Heart left ventricle (tissue), 16 donors: Measurements from ENCODE around the gene CTF1. TPM values are rescaled to one million over a fixed set of nuclear protein-coding genes. Genes with fewer than 3 reads are reported as not detected.
A peak's percentile ranks its signal among the peaks of the same experiment; 100 is the strongest.

Source experiments
- ATAC-seq, 4 donors: fragments of 200-7000 bp; cut with Tn5 transposase; one replicate each; pipeline ENCODE4 v1.9.1; 2020 to 2022; ENCODE audit warnings: moderate library complexity in 4 of 4, mild to moderate bottlenecking in 3 of 4, moderate number of reproducible peaks in 1 of 4
- DNase-seq, 5 donors: peaks; one replicate each; pipeline ENCODE4 v3.0.0-alpha.2; 2020
- H3K27ac ChIP-seq, 12 donors: fragments of 200-600 bp; sonication (generic) in 4 of 12; one replicate each; pipeline versions ENCODE4 v1.5.0 to v1.8.0; 2016 to 2022; ENCODE audit warnings: mild to moderate bottlenecking in 2 of 12
- H3K27me3 ChIP-seq, 9 donors: fragments of 200-600 bp; sonication (generic) in 2 of 9; one replicate each; pipeline versions ENCODE4 v1.5.1 to v1.8.0; 2016 to 2022; ENCODE audit warnings: mild to moderate bottlenecking in 3 of 9
- H3K36me3 ChIP-seq, 9 donors: fragments of 200-600 bp; sonication (generic) in 2 of 9; one replicate each; pipeline versions ENCODE4 v1.5.0 to v1.8.0; 2018 to 2022; ENCODE audit warnings: mild to moderate bottlenecking in 2 of 9
- H3K4me1 ChIP-seq, 12 donors: fragments of 200-600 bp; sonication (generic) in 4 of 12; one replicate each; pipeline versions ENCODE4 v1.5.0 to v1.8.0; 2016 to 2022; ENCODE audit warnings: mild to moderate bottlenecking in 3 of 12
- H3K4me3 ChIP-seq, 12 donors: fragments of 200-600 bp; sonication (generic) in 4 of 12; one replicate each; pipeline versions ENCODE4 v1.5.0 to v1.8.0; 2017 to 2022; ENCODE audit warnings: mild to moderate bottlenecking in 9 of 12, moderate library complexity in 4 of 12
- H3K9me3 ChIP-seq, 12 donors: fragments of 200-600 bp; sonication (generic) in 4 of 12; one replicate each; pipeline versions ENCODE4 v1.5.0 to v1.8.0; 2016 to 2022; ENCODE audit warnings: mild to moderate bottlenecking in 1 of 12
- POLR2A ChIP-seq, 2 donors: fragments of 450-650 bp; IDR thresholded peaks; one replicate each; pipeline ENCODE4 v1.6.1; 2017; ENCODE audit warnings: antibody characterized with exemption in 2 of 2, mild to moderate bottlenecking in 2 of 2, moderate library complexity in 2 of 2
- WGBS, 4 donors: extraction: QIAGEN DNeasy Blood & Tissue Kit in 2 of 4; methylation state at CpG; one replicate each; pipeline versions ENCODE4 v1.1.5 to v1.1.7; 2013 to 2018; 5-methylcytosine and 5-hydroxymethylcytosine counted together
- intact Hi-C, 10 donors: fragments of 100-400 bp; cut with DNase I; formaldehyde crosslinking; loops; one replicate each; pipeline versions ENCODE4 v1.11.1 to v1.14.2; 2022
- polyA plus RNA-seq, 2 donors: library from polyadenylated mRNA; stranded (reverse); fragments of 200-250 nt; gene quantifications; one replicate each; pipeline ENCODE4 v1.2.3, GENCODE V29; 2013
- total RNA-seq, 9 donors: library from RNA; depleted of rRNA in 2 of 9; stranded (reverse); fragments of >200 nt in 2 of 9; fragmentation: NEBNext Ultra II Directional in 3 of 9; extraction: Animal tissue kit (Norgen Biotek cat#: 25700) in 3 of 9; gene quantifications; one replicate each; pipeline versions ENCODE4 v1.1.0 to v1.2.4, GENCODE V29; 2016 to 2023
- TF ChIP-seq, protein P1 (sequence below), 12 donors: fragments of 200-600 bp; sonication (generic) in 4 of 12; IDR thresholded peaks; one replicate each; pipeline versions ENCODE4 v1.5.0 to v1.8.0; 2018 to 2022; ENCODE audit warnings: antibody characterized with exemption in 12 of 12, mild to moderate bottlenecking in 5 of 12
- donor health status: ischemic (EF 13 %, LVEDD 7.1; RV severe dilation, severe dysfunction).
- donor health status: healthy with polysubstance abuse.
- donor health status: DM: no; HTN: yes; CAD: no.
- donor health status: DM: no; HTN: no; CAD: no.
- donor health status: ischemic (EF 25% LVEDD 6.9; RV normal size, moderate dysfunction).
- donor health status: ischemic (EF 25% LVEDD 5.7; RV mildly dilated, moderate dysfunction).
- donor health status: healthy.
- donor health status: DM: yes; HTN: yes; CAD: no.
- donor health status: ischemic (EF 35%, LVEDD 5.7; RV mildly dilated, moderate dysfunction).
- donor health status: nonischemic (EF 11% LVEDD 7.7; RV severe dilation, severe dysfunction).
- donor health status: DM: yes; HTN: yes; CAD: no.
- donor health status: PGD.
- donor health status: ischemic (EF 29% LVEDD 5.4; RV normal size, mild dysfunction).
- donor health status: nonischemic (EF 23%, LVEDD 6.1; RV moderate dilation, normal function).

Gene CTF1
- total and polyA plus RNA-seq, 11 donors: 3.7 to 22.2 (median 12.2) TPM

- Histone ChIP-seq H3K27ac (peak overlapping the region in 1 of 12 donors; percentile 5), H3K4me1 (peaks cover 0 to 24% (median 7%) of the 10 kb centered on the region in 12 donors), H3K27me3 (no peaks in the 10 kb centered on the region), H3K4me3 (no peak overlapping the region), H3K9me3 (no peaks in the 10 kb centered on the region), H3K36me3 (peaks cover 0 to 44% (median 23%) of the 10 kb centered on the region in 9 donors)
- DNase-seq (peak; percentile 73 to 88 (median 82)), ATAC-seq (peak; percentile 78 to 93 (median 89))
- no peak for TF ChIP-seq POLR2A (IDR thresholded peaks at IDR 0.05)
- TF ChIP-seq, protein P1, sequence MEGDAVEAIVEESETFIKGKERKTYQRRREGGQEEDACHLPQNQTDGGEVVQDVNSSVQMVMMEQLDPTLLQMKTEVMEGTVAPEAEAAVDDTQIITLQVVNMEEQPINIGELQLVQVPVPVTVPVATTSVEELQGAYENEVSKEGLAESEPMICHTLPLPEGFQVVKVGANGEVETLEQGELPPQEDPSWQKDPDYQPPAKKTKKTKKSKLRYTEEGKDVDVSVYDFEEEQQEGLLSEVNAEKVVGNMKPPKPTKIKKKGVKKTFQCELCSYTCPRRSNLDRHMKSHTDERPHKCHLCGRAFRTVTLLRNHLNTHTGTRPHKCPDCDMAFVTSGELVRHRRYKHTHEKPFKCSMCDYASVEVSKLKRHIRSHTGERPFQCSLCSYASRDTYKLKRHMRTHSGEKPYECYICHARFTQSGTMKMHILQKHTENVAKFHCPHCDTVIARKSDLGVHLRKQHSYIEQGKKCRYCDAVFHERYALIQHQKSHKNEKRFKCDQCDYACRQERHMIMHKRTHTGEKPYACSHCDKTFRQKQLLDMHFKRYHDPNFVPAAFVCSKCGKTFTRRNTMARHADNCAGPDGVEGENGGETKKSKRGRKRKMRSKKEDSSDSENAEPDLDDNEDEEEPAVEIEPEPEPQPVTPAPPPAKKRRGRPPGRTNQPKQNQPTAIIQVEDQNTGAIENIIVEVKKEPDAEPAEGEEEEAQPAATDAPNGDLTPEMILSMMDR (IDR thresholded peaks at IDR 0.05): peak; percentile 76 to 94 (median 86)
- intact Hi-C loops: no loop called here
- 17 to 64% (median 22%) methylated on average over 3 to 15 of the region's 15 CpGs for WGBS, 4 donors
These were observed 45.4 kb downstream of the CTF1 start for GRCh38 chr16:30941600-30942425.

- peaks cover 0 to 46% (median 26%) of the 10 kb centered on the region in 9 donors for H3K36me3 ChIP-seq
- DNase-seq (no peak), ATAC-seq (no peak)
- H3K27ac ChIP-seq: no peak overlapping the region
- WGBS, 4 donors: 85 to 92% (median 88%) methylated on average over 4 of the region's 4 CpGs
- peaks cover 0 to 23% (median 7%) of the 10 kb centered on the region in 12 donors for H3K4me1 ChIP-seq
- no peak overlapping the region for H3K4me3 ChIP-seq
- TF ChIP-seq POLR2A (IDR thresholded peaks at IDR 0.05): no peak
- TF ChIP-seq, protein P1 (IDR thresholded peaks at IDR 0.05): no peak
- no peaks in the 10 kb centered on the region for H3K9me3 ChIP-seq
- H3K27me3 ChIP-seq: no peaks in the 10 kb centered on the region
- intact Hi-C loops: no loop called here
These were observed 46.0 kb downstream of the CTF1 start for GRCh38 chr16:30942426-30942806.

DNA sequence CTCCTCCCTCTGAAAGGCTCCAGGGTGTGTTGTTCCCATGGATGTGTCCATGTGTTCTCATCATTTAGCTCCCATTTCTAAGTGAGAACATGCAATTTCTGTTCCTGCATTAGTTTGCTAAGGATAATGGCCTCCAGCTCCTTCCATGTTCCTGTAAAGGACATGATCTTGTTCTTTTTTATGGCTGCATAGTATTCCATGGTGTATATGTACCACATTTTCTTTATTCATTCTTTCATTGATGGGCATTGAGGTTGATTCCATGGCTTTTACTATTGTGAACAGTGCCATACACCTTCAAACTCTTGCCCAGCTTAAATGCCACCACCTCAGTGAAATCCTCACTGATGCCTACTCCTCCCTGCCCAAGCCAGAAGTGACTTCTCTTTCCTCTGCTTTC is 47.9 kb downstream of the CTF1 start:
- intact Hi-C loops: no loop called here
- DNase-seq (no peak), ATAC-seq (no peak)
- no peaks in the 10 kb centered on the region for H3K9me3 ChIP-seq
- peaks cover 0 to 46% (median 26%) of the 10 kb centered on the region in 9 donors for H3K36me3 ChIP-seq
- H3K27me3 ChIP-seq: no peaks in the 10 kb centered on the region
- H3K4me1 ChIP-seq: peaks cover 0 to 20% (median 9%) of the 10 kb centered on the region in 12 donors
- H3K27ac ChIP-seq: no peak overlapping the region
- H3K4me3 ChIP-seq: no peak overlapping the region
- TF ChIP-seq, protein P1 (IDR thresholded peaks at IDR 0.05): no peak
- TF ChIP-seq POLR2A (IDR thresholded peaks at IDR 0.05): no peak

- 91 to 92% (median 92%) methylated on average over 37 to 38 of the region's 38 CpGs for WGBS, 4 donors
- Histone ChIP-seq H3K4me3 (no peak overlapping the region), H3K36me3 (peaks cover 0 to 30% (median 14%) of the 10 kb centered on the region in 9 donors), H3K27me3 (no peaks in the 10 kb centered on the region), H3K4me1 (peaks cover 5 to 41% (median 26%) of the 10 kb centered on the region in 12 donors), H3K27ac (no peak overlapping the region), H3K9me3 (no peaks in the 10 kb centered on the region)
- DNase-seq: peak in 1 of 5 donors; percentile 66
- intact Hi-C loops: no loop called here
- TF ChIP-seq, protein P1 (IDR thresholded peaks at IDR 0.05): no peak
- no peak for TF ChIP-seq POLR2A (IDR thresholded peaks at IDR 0.05)
- no peak for ATAC-seq
These were observed 50.5 kb downstream of the CTF1 start for GRCh38 chr16:30946671-30947540.
